Measurements from ENCODE around the gene CDH23. TPM values are rescaled to one million over a fixed set of nuclear protein-coding genes. Genes with fewer than 3 reads are reported as not detected.

CDH23 gene
- total RNA-seq, 1 experiment from 2014 or later = 0.34 TPM

DNA sequence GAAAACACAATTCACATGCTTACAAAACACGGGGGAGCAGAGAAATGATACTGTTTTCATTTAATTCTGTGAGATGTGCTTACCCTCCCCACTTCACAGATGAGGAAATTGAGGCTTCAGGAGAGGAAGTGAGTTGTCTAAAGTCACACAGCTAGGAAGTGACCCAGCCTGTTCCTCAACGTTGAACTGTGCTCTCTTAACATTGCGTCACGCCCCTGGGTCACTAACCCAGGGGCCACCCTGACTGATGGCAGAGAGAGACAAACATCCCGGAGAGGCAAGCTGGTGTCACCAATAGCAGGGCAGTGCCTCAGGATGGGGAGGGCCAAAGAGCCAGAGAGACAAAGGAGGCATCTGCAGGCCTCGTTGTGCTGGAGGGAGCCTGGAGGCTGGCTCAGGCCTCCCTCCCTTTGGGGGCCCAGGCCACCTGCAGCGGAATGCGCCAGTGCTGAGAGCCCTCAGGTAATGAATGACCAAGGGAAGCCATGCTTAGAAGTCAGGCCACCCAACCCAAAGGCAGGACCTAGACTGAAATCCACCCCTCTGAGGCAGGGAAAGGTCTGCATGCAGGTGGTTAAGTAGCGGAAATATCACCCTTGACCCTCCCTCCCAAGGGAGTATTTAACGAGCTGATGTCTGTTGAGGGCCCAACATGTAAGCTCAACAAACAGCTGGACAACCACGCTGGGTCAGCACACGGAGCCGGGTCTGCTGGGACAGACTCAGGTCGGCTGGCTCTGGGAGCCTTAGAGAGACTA is 241.5 kb downstream of the CDH23 start:
- intact Hi-C loops (cut with micrococcal nuclease; ENCODE audit: unreplicated experiment) = loop anchor here (1.0 to 10.0 kb wide), 2 partner anchors 9 to 323 kb away; partner anchors contain the start of gene SLC29A3
- no peaks in the 10 kb centered on the region for H3K27me3 Mint-ChIP-seq (ENCODE audit: insufficient read depth, unreplicated experiment)
- peaks cover 54% of the 10 kb centered on the region for H3K4me1 Mint-ChIP-seq (ENCODE audit: low read depth, unreplicated experiment)
- DNase-seq = peak; percentile 93 to 98
- no peaks in the 10 kb centered on the region for H3K9me3 Mint-ChIP-seq (ENCODE audit: unreplicated experiment)
- TSS peak; percentile 53 for BruUV-seq (replicated peaks)
- Histone ChIP-seq H3K9me3 (no peaks in the 10 kb centered on the region), H3K36me3 (ENCODE audit: control insufficient read depth, insufficient read depth, low read length) (no peaks in the 10 kb centered on the region), H3K4me1 (peaks cover 71% of the 10 kb centered on the region), H3K27me3 (replicated peaks; ENCODE audit: control insufficient read depth, insufficient read depth, low read length) (no peaks in the 10 kb centered on the region), H3K4me3 (ENCODE audit: low read depth, low read length) (peak overlapping the region; percentile 2)
- ChIA-PET POLR2A (interaction anchor here (0.6 to 1.6 kb wide), 6 partner anchors 11 to 1963 kb away, joined by 3 to 6 read pairs (median 4); partner anchors contain the start of gene SLC29A3), CTCF (interaction anchor here (0.6 to 2.0 kb wide), 10 partner anchors 15 to 1492 kb away, joined by 3 to 26 read pairs (median 4); partner anchors contain the start of genes SLC29A3 and TYSND1)
- H3K4me3 Mint-ChIP-seq (ENCODE audit: unreplicated experiment) = peak overlapping the region; percentile 65
- H3K36me3 Mint-ChIP-seq (ENCODE audit: insufficient read depth, unreplicated experiment) = no peaks in the 10 kb centered on the region
- TF ChIP-seq, protein P1, sequence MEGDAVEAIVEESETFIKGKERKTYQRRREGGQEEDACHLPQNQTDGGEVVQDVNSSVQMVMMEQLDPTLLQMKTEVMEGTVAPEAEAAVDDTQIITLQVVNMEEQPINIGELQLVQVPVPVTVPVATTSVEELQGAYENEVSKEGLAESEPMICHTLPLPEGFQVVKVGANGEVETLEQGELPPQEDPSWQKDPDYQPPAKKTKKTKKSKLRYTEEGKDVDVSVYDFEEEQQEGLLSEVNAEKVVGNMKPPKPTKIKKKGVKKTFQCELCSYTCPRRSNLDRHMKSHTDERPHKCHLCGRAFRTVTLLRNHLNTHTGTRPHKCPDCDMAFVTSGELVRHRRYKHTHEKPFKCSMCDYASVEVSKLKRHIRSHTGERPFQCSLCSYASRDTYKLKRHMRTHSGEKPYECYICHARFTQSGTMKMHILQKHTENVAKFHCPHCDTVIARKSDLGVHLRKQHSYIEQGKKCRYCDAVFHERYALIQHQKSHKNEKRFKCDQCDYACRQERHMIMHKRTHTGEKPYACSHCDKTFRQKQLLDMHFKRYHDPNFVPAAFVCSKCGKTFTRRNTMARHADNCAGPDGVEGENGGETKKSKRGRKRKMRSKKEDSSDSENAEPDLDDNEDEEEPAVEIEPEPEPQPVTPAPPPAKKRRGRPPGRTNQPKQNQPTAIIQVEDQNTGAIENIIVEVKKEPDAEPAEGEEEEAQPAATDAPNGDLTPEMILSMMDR (IDR thresholded peaks at IDR 0.05; ENCODE audit: insufficient read depth in 1 of 2, low read depth in 1 of 2, low read length in 1 of 2, severe bottlenecking in 1 of 2, unreplicated experiment in 1 of 2) = no peak
- peak overlapping the region; percentile 93 for H3K27ac Mint-ChIP-seq (ENCODE audit: unreplicated experiment)

DNA sequence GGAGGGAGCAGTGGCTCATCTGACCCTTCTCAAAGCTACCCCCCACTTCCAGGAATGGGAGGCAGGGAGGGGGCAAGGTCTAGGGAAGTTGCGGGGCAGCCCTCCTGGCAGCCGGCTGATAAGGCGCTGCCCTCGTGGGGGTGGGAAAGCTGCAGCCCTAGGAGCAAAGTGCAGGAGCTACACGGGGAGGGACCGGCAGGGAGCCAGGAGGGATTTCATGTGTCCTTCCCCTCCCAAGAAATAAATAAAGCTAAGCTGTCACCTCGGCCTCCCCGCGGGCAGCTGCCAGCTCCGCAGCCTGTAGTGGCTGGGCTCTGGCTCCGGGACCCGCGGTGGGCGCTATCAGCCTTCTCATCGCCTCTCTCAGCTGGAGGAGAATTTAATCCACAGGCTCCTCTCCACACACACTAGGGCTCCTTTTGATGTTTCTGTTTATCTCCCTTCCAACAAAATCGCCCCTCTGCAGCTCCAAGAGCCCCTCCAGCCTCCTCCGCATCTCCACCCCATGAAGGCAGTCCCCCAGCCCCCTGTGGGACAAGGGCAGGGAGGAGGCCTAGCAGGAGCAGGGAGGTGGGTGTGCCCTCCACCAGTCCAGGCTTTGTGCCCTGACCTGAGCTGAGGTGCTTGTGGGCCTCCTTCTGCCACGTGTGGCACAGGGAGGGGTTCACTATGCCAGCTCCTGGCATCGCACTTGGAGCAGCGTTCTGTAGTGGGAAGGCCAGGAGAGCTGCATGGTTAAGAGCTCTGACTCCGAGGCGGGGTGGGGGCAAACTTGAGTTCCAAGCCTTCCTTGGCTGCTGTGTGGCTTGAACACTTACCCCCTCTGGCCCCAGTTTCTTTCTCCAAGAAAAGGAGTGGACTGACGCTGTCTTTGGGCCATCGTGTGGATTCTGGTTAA is 242.4 kb downstream of the CDH23 start:
- ChIA-PET POLR2A (interaction anchor here (0.6 to 1.6 kb wide), 5 partner anchors 12 to 320 kb away, joined by 3 to 6 read pairs (median 4); partner anchors contain the start of gene SLC29A3), CTCF (interaction anchor here (0.6 to 2.0 kb wide), 11 partner anchors 16 to 1493 kb away, joined by 3 to 26 read pairs (median 4); partner anchors contain the start of genes SLC29A3 and TYSND1)
- Histone ChIP-seq H3K4me1 (peaks cover 63% of the 10 kb centered on the region), H3K9me3 (no peaks in the 10 kb centered on the region), H3K27me3 (replicated peaks; ENCODE audit: control insufficient read depth, insufficient read depth, low read length) (no peaks in the 10 kb centered on the region), H3K4me3 (ENCODE audit: low read depth, low read length) (peak overlapping the region; percentile 2), H3K36me3 (ENCODE audit: control insufficient read depth, insufficient read depth, low read length) (no peaks in the 10 kb centered on the region)
- Mint-ChIP-seq H3K36me3 (ENCODE audit: insufficient read depth, unreplicated experiment) (no peaks in the 10 kb centered on the region), H3K27ac (ENCODE audit: unreplicated experiment) (peak overlapping the region; percentile 93), H3K27me3 (ENCODE audit: insufficient read depth, unreplicated experiment) (no peaks in the 10 kb centered on the region), H3K4me1 (ENCODE audit: low read depth, unreplicated experiment) (peaks cover 51% of the 10 kb centered on the region), H3K4me3 (ENCODE audit: unreplicated experiment) (peak overlapping the region; percentile 65), H3K9me3 (ENCODE audit: unreplicated experiment) (no peaks in the 10 kb centered on the region)
- no TSS peak for BruUV-seq (replicated peaks)
- peak; percentile 86 to 95 for DNase-seq
- intact Hi-C loops (cut with micrococcal nuclease; ENCODE audit: unreplicated experiment) = loop anchor here (1.0 to 10.0 kb wide), 2 partner anchors 8 to 324 kb away; partner anchors contain the start of gene SLC29A3
- TF ChIP-seq, protein P1 (IDR thresholded peaks at IDR 0.05; ENCODE audit: insufficient read depth in 1 of 2, low read depth in 1 of 2, low read length in 1 of 2, severe bottlenecking in 1 of 2, unreplicated experiment in 1 of 2) = no peak

DNA sequence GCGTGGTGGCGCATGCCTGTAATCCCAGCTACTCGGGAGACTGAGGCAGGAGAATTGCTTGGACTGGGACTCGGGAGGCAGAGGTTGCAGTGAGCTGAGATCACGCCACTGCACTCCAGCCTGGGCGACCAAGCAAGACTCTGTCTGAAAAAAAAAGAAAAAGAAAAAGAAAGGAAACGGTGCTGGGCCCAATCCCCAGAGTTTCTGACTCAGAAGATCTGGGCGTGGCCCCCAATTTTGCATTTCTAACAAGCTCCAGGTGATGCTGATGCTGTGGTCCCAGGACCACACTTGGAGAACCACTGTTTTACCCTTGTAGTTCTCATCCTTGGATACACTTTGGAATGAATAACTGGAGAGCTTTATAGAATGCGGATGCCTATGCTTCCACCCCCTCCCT is 243.9 kb downstream of the CDH23 start:
- Histone ChIP-seq H3K36me3 (ENCODE audit: control insufficient read depth, insufficient read depth, low read length) (no peaks in the 10 kb centered on the region), H3K4me3 (ENCODE audit: low read depth, low read length) (no peak overlapping the region), H3K27me3 (replicated peaks; ENCODE audit: control insufficient read depth, insufficient read depth, low read length) (no peaks in the 10 kb centered on the region), H3K9me3 (no peaks in the 10 kb centered on the region), H3K4me1 (peaks cover 48% of the 10 kb centered on the region)
- TF ChIP-seq, protein P1 (IDR thresholded peaks at IDR 0.05; ENCODE audit: insufficient read depth in 1 of 2, low read depth in 1 of 2, low read length in 1 of 2, severe bottlenecking in 1 of 2, unreplicated experiment in 1 of 2) = no peak
- Mint-ChIP-seq H3K27me3 (ENCODE audit: insufficient read depth, unreplicated experiment) (no peaks in the 10 kb centered on the region), H3K27ac (ENCODE audit: unreplicated experiment) (peak overlapping the region; percentile 93), H3K36me3 (ENCODE audit: insufficient read depth, unreplicated experiment) (no peaks in the 10 kb centered on the region), H3K4me1 (ENCODE audit: low read depth, unreplicated experiment) (peaks cover 39% of the 10 kb centered on the region), H3K4me3 (ENCODE audit: unreplicated experiment) (no peak overlapping the region), H3K9me3 (ENCODE audit: unreplicated experiment) (no peaks in the 10 kb centered on the region)
- no peak for DNase-seq
- no TSS peak for BruUV-seq (replicated peaks)
- intact Hi-C loops (cut with micrococcal nuclease; ENCODE audit: unreplicated experiment) = no loop called here
- ChIA-PET POLR2A (no interaction called here), CTCF (no interaction called here)

All from Caco-2 (cell line).